IMR-90 (cell line): ENCODE measurements around the gene CCDC40.

Experiments
- CEBPB ChIP-seq: IDR thresholded peaks from 2 replicates; pipeline ENCODE4 v1.6.1; 2012; ENCODE audit warnings: low read depth, low read length, improper control_type of control experiment
- CTCF ChIP-seq: conservative IDR thresholded peaks from 2 replicates; pipeline ENCODE4 v1.5.1; 2012; ENCODE audit warnings: mild to moderate bottlenecking, low read depth, low read length, improper control_type of control experiment
- POLR2A ChIP-seq: IDR thresholded peaks from 2 replicates; pipeline ENCODE4 v1.6.1; 2012; ENCODE audit warnings: mild to moderate bottlenecking, low read depth, low read length

GRCh38 chr17:80119839-80120238 is 83.4 kb downstream of the CCDC40 start:
- TF ChIP-seq CTCF (no peak), CEBPB (no peak), POLR2A (no peak)
